Activated B cell treated with CpG ODN at 0.5 μM for 24 hours (primary cell): ENCODE results near the gene CTNNBL1. TPM values are rescaled to one million over a fixed set of nuclear protein-coding genes. Genes with fewer than 3 reads are reported as not detected.

Experiments used
- ATAC-seq: fragments of 200-7000 bp; cut with Tn5 transposase; one replicate; pipeline ENCODE4 v1.10.0; 2021; ENCODE audit warnings: low read depth, mild to moderate bottlenecking, moderate library complexity
- CTCF ChIA-PET: fragments of 350-600 bp; sonication (Branson Sonifier 250); formaldehyde crosslinking; loops from one replicate; lab custom pipeline; 2021; ENCODE audit warnings: antibody characterized with exemption; lab: Charles Lee
- POLR2A ChIA-PET: fragments of 350-600 bp; sonication (Branson Sonifier 250); formaldehyde crosslinking; loops from one replicate; lab custom pipeline; 2021; ENCODE audit warnings: antibody characterized with exemption; lab: Charles Lee
- DNase-seq: peaks from one replicate; pipeline ENCODE4 v3.0.0; 2022
- H3K27ac Mint-ChIP-seq: one replicate; pipeline ENCODE4 v1.8.0; 2020; ENCODE audit warnings: mixed read lengths
- H3K27me3 Mint-ChIP-seq: one replicate; pipeline ENCODE4 v1.8.0; 2021; ENCODE audit warnings: mixed read lengths
- H3K36me3 Mint-ChIP-seq: one replicate; pipeline ENCODE4 v1.8.0; 2021; ENCODE audit warnings: low read depth, mixed read lengths
- H3K4me1 Mint-ChIP-seq: one replicate; pipeline ENCODE4 v1.8.0; 2021; ENCODE audit warnings: mixed read lengths
- H3K4me3 Mint-ChIP-seq: one replicate; pipeline ENCODE4 v1.8.0; 2020; ENCODE audit warnings: mild to moderate bottlenecking, mixed read lengths
- H3K9me3 Mint-ChIP-seq: one replicate; pipeline ENCODE4 v1.8.0; 2020; ENCODE audit warnings: mixed read lengths
- intact Hi-C: fragments of 100-400 bp; cut with micrococcal nuclease; formaldehyde crosslinking; loops from one replicate; pipeline ENCODE4 v1.15.1; 2024
- total RNA-seq: library from RNA; stranded (reverse); gene quantifications from 2 replicates; pipeline ENCODE4 v1.2.3, GENCODE V29; 2022
- TF ChIP-seq, protein P1 (sequence below): fragments of 200-600 bp; IDR thresholded peaks from one replicate; pipeline ENCODE4 v1.8.0; 2022; ENCODE audit warnings: antibody characterized with exemption, mild to moderate bottlenecking

Gene CTNNBL1
- total RNA-seq, 1 donor from 2014 or later: 102 TPM

GRCh38 chr20:37777988-37778659, 84.3 kb downstream of the CTNNBL1 start:
- H3K9me3 Mint-ChIP-seq: no peaks in the 10 kb centered on the region
- peaks cover 53% of the 10 kb centered on the region for H3K36me3 Mint-ChIP-seq
- no peak overlapping the region for H3K4me3 Mint-ChIP-seq
- ChIA-PET CTCF (no interaction called here), POLR2A (interaction anchor here (2.3 kb wide), 1 partner anchor 26 kb away, joined by 7 read pairs; no protein-coding TSS in a partner anchor)
- H3K27ac Mint-ChIP-seq: peak overlapping the region; percentile 6
- TF ChIP-seq, protein P1, sequence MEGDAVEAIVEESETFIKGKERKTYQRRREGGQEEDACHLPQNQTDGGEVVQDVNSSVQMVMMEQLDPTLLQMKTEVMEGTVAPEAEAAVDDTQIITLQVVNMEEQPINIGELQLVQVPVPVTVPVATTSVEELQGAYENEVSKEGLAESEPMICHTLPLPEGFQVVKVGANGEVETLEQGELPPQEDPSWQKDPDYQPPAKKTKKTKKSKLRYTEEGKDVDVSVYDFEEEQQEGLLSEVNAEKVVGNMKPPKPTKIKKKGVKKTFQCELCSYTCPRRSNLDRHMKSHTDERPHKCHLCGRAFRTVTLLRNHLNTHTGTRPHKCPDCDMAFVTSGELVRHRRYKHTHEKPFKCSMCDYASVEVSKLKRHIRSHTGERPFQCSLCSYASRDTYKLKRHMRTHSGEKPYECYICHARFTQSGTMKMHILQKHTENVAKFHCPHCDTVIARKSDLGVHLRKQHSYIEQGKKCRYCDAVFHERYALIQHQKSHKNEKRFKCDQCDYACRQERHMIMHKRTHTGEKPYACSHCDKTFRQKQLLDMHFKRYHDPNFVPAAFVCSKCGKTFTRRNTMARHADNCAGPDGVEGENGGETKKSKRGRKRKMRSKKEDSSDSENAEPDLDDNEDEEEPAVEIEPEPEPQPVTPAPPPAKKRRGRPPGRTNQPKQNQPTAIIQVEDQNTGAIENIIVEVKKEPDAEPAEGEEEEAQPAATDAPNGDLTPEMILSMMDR: no peak
- H3K27me3 Mint-ChIP-seq: no peaks in the 10 kb centered on the region
- DNase-seq (no peak), ATAC-seq (no peak)
- intact Hi-C loops: no loop called here
- peaks cover 51% of the 10 kb centered on the region for H3K4me1 Mint-ChIP-seq

DNA sequence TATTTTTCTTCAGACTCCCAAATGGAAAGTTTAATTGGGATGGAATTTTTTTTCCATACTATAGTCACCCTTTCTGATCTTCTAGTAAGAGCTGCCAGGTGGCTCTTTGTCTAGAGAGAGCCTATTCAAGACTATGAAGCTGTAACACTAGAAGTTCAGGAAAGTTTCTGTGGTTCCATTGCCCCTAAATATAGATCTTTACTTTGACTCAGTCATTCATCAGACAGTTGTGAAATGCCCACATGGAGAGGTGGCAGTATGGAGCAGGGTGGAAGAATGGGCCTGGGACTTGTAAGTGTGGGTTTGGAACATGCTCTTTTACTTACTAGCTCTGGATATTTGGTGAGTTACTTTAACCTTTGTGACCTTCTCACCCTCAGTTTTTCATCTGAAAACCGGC, 87.8 kb downstream of the CTNNBL1 start:
- peaks cover 2% of the 10 kb centered on the region for H3K9me3 Mint-ChIP-seq
- H3K4me1 Mint-ChIP-seq: peaks cover 36% of the 10 kb centered on the region
- peaks cover 71% of the 10 kb centered on the region for H3K36me3 Mint-ChIP-seq
- ChIA-PET CTCF (no interaction called here), POLR2A (interaction anchor here (0.6 to 0.8 kb wide), 2 partner anchors 23 to 160 kb away, joined by 3 to 4 read pairs; no protein-coding TSS in a partner anchor)
- no peak overlapping the region for H3K27ac Mint-ChIP-seq
- DNase-seq (no peak), ATAC-seq (no peak)
- H3K4me3 Mint-ChIP-seq: no peak overlapping the region
- no peaks in the 10 kb centered on the region for H3K27me3 Mint-ChIP-seq
- intact Hi-C loops: no loop called here
- TF ChIP-seq, protein P1: no peak

DNA sequence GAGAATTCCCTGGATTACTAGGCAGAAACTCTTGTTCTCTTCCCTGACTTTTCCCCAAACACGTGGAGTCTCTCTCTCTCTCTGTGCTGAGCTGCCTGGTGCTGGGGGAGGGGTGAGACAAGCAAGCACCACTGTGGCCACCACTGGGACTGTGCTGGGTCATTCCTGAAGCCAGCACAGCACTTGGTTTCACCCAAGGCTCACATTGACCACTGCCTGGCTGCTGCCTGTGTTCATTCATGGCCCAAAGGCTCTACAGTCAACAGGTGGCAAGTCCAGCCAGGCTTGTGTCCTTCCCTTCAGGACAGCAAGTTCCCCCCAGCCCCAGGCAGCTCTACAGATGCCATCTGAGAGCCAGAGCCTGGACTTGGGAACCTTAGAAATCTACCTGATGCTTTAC, 92.2 kb downstream of the CTNNBL1 start:
- POLR2A ChIA-PET: no interaction called here
- peak overlapping the region; percentile 14 for H3K27ac Mint-ChIP-seq
- H3K27me3 Mint-ChIP-seq: no peaks in the 10 kb centered on the region
- H3K4me3 Mint-ChIP-seq: no peak overlapping the region
- peaks cover 80% of the 10 kb centered on the region for H3K36me3 Mint-ChIP-seq
- H3K4me1 Mint-ChIP-seq: peaks cover 40% of the 10 kb centered on the region
- DNase-seq (no peak), ATAC-seq (no peak)
- CTCF ChIA-PET: no interaction called here
- TF ChIP-seq, protein P1: no peak
- peaks cover 2% of the 10 kb centered on the region for H3K9me3 Mint-ChIP-seq
- intact Hi-C loops: no loop called here

GRCh38 chr20:37789408-37789807, 95.6 kb downstream of the CTNNBL1 start:
- intact Hi-C loops: loop anchor here (1.0 kb wide), 1 partner anchor 15 kb away; no protein-coding TSS in a partner anchor
- TF ChIP-seq, protein P1: no peak
- ChIA-PET CTCF (interaction anchor here (0.6 kb wide), 1 partner anchor 145 kb away, joined by 3 read pairs; no protein-coding TSS in a partner anchor), POLR2A (interaction anchor here (1.0 to 1.5 kb wide), 2 partner anchors 15 to 1186 kb away, joined by 4 to 7 read pairs; no protein-coding TSS in a partner anchor)
- Mint-ChIP-seq H3K4me1 (peaks cover 32% of the 10 kb centered on the region), H3K4me3 (peak overlapping the region; percentile 17), H3K9me3 (no peaks in the 10 kb centered on the region), H3K36me3 (peaks cover 75% of the 10 kb centered on the region), H3K27me3 (no peaks in the 10 kb centered on the region), H3K27ac (peak overlapping the region; percentile 67)
- ATAC-seq: peak; percentile 97
- DNase-seq: no peak

GRCh38 chr20:37790900-37791299, 97.1 kb downstream of the CTNNBL1 start:
- Mint-ChIP-seq H3K27me3 (no peaks in the 10 kb centered on the region), H3K27ac (no peak overlapping the region), H3K9me3 (no peaks in the 10 kb centered on the region), H3K4me1 (peaks cover 27% of the 10 kb centered on the region), H3K4me3 (no peak overlapping the region), H3K36me3 (peaks cover 66% of the 10 kb centered on the region)
- intact Hi-C loops: loop anchor here (1.0 kb wide), 1 partner anchor 97 kb away; the partner anchor contains the start of gene CTNNBL1
- TF ChIP-seq, protein P1: no peak
- no peak for ATAC-seq
- CTCF ChIA-PET: no interaction called here
- POLR2A ChIA-PET: no interaction called here
- DNase-seq: no peak
